H9 (cell line): ENCODE results near the gene CD300A. TPM values are rescaled to one million over a fixed set of nuclear protein-coding genes. Genes with fewer than 3 reads are reported as not detected.

Experiments used
- DNase-seq: peaks from one replicate; pipeline ENCODE4 v3.0.0-alpha.2; 2017
- H2AFZ ChIP-seq: one replicate; pipeline ENCODE4 v1.6.1; 2013; ENCODE audit warnings: mild to moderate bottlenecking, low read length, control low read depth, moderate library complexity
- H2AK5ac ChIP-seq: 2 replicates; pipeline ENCODE4 v1.6.1; 2013; ENCODE audit warnings: low read length, control low read depth, mixed read lengths; ENCODE audit not compliant: insufficient read length
- H2BK120ac ChIP-seq: one replicate; pipeline ENCODE4 v1.6.1; 2013; ENCODE audit warnings: low read depth, mild to moderate bottlenecking, low read length, control low read depth, inconsistent platforms; ENCODE audit not compliant: poor library complexity, severe bottlenecking
- H2BK12ac ChIP-seq: 2 replicates; pipeline ENCODE4 v1.6.1; 2013; ENCODE audit warnings: low read length, control low read depth, mixed read lengths, low read depth; ENCODE audit not compliant: insufficient read length
- H2BK15ac ChIP-seq: 2 replicates; pipeline ENCODE4 v1.6.1; 2013; ENCODE audit warnings: low read depth, low read length, control low read depth
- H2BK20ac ChIP-seq: one replicate; pipeline ENCODE4 v1.6.1; 2013; ENCODE audit warnings: low read depth, mild to moderate bottlenecking, low read length, control low read depth, inconsistent platforms; ENCODE audit not compliant: poor library complexity, severe bottlenecking
- H2BK5ac ChIP-seq: 2 replicates; pipeline ENCODE4 v1.6.1; 2013; ENCODE audit warnings: low read length, control low read depth, mixed read lengths; ENCODE audit not compliant: insufficient read length
- H3K14ac ChIP-seq: 2 replicates; pipeline ENCODE4 v1.6.1; 2013; ENCODE audit warnings: low read length, control low read depth; ENCODE audit not compliant: insufficient read depth
- H3K18ac ChIP-seq: 2 replicates; pipeline ENCODE4 v1.6.1; 2013; ENCODE audit warnings: low read depth, mild to moderate bottlenecking, mixed read lengths, low read length, control low read depth; ENCODE audit not compliant: insufficient read length
- H3K23ac ChIP-seq: 2 replicates; pipeline ENCODE4 v1.6.1; 2013; ENCODE audit warnings: low read length, control low read depth, mixed read lengths, low read depth; ENCODE audit not compliant: insufficient read length
- H3K23me2 ChIP-seq: 2 replicates; pipeline ENCODE4 v1.6.1; 2013; ENCODE audit warnings: low read depth, mild to moderate bottlenecking, mixed read lengths, low read length, control low read depth; ENCODE audit not compliant: insufficient read length, poor library complexity, severe bottlenecking
- H3K27ac ChIP-seq: 2 replicates; pipeline ENCODE4 v1.5.1; 2013; ENCODE audit warnings: low read length, control low read depth, mixed read lengths, low read depth; ENCODE audit not compliant: insufficient read length
- H3K27me3 ChIP-seq: 2 replicates; pipeline ENCODE4 v1.6.1; 2013; ENCODE audit warnings: low read length, control low read depth, inconsistent platforms; ENCODE audit not compliant: insufficient read depth
- H3K4ac ChIP-seq: 2 replicates; pipeline ENCODE4 v1.6.1; 2013; ENCODE audit warnings: low read depth, mild to moderate bottlenecking, control low read depth, inconsistent platforms, low read length, moderate library complexity
- H3K4me1 ChIP-seq: 2 replicates; pipeline ENCODE4 v1.6.1; 2013; ENCODE audit warnings: low read length, control low read depth, inconsistent platforms; ENCODE audit not compliant: insufficient read depth
- H3K4me2 ChIP-seq: 2 replicates; pipeline ENCODE4 v1.6.1; 2013; ENCODE audit warnings: low read length, control low read depth, mixed read lengths; ENCODE audit not compliant: insufficient read length, insufficient read depth
- H3K56ac ChIP-seq: 2 replicates; pipeline ENCODE4 v1.6.1; 2013; ENCODE audit warnings: low read depth, mild to moderate bottlenecking, mixed read lengths, low read length, control low read depth; ENCODE audit not compliant: insufficient read length
- H3K79me1 ChIP-seq: 2 replicates; pipeline ENCODE4 v1.6.1; 2013; ENCODE audit warnings: low read depth, mild to moderate bottlenecking, moderate library complexity, low read length, control low read depth, inconsistent platforms; ENCODE audit not compliant: insufficient read depth, poor library complexity, severe bottlenecking
- H3K79me2 ChIP-seq: 2 replicates; pipeline ENCODE4 v1.6.1; 2013; ENCODE audit warnings: low read length, control low read depth, inconsistent platforms; ENCODE audit not compliant: insufficient read depth
- H3K9ac ChIP-seq: 2 replicates; pipeline ENCODE4 v1.6.1; 2013; ENCODE audit warnings: low read length, control low read depth, mixed read lengths; ENCODE audit not compliant: insufficient read length; ENCODE audit errors: extremely low read depth
- H3K9me3 ChIP-seq: one replicate; pipeline ENCODE4 v1.6.1; 2013; ENCODE audit warnings: low read depth, low read length, inconsistent platforms; ENCODE audit not compliant: control insufficient read depth
- H3T11ph ChIP-seq: one replicate; pipeline ENCODE4 v1.6.1; 2013; ENCODE audit warnings: mild to moderate bottlenecking, low read length, control low read depth, inconsistent platforms
- H4K20me1 ChIP-seq: one replicate; pipeline ENCODE4 v1.6.1; 2013; ENCODE audit not compliant: control insufficient read depth, insufficient read length, insufficient read depth
- H4K5ac ChIP-seq: 2 replicates; pipeline ENCODE4 v1.6.1; 2013; ENCODE audit warnings: low read depth, mild to moderate bottlenecking, mixed read lengths, low read length, control low read depth; ENCODE audit not compliant: insufficient read length
- H4K8ac ChIP-seq: replicated peaks from 2 replicates; pipeline ENCODE4 v1.6.1; 2013; ENCODE audit warnings: low read length, control low read depth, mixed read lengths, low read depth; ENCODE audit not compliant: insufficient read length
- H4K91ac ChIP-seq: 2 replicates; pipeline ENCODE4 v1.6.1; 2013; ENCODE audit warnings: low read depth, mild to moderate bottlenecking, moderate library complexity, mixed read lengths, low read length, control low read depth; ENCODE audit not compliant: insufficient read length
- H3K27ac Mint-ChIP-seq, 3 experiments: 2 replicates in 2 of 3; 3 replicates in 1 of 3; pipeline ENCODE4 v1.8.0; 2020 to 2021; ENCODE audit warnings: mixed read lengths in 3 of 3, mild to moderate bottlenecking in 1 of 3, moderate library complexity in 1 of 3
- H3K27me3 Mint-ChIP-seq: 2 replicates; pipeline ENCODE4 v1.8.0; 2021; ENCODE audit warnings: low read depth, mild to moderate bottlenecking, moderate library complexity, mixed read lengths
- H3K36me3 Mint-ChIP-seq, 3 experiments: 2 replicates in 2 of 3; 3 replicates in 1 of 3; pipeline ENCODE4 v1.8.0; 2020 to 2021; ENCODE audit warnings: low read depth in 3 of 3, mixed read lengths in 3 of 3; ENCODE audit not compliant: insufficient read depth in 1 of 3
- H3K4me1 Mint-ChIP-seq, 2 experiments: 2 replicates each; pipeline ENCODE4 v1.8.0; 2020; ENCODE audit warnings: mixed read lengths in 2 of 2
- H3K4me3 Mint-ChIP-seq, 2 experiments: 2 replicates in 1 of 2; 3 replicates in 1 of 2; pipeline ENCODE4 v1.8.0; 2020 to 2021; ENCODE audit warnings: mild to moderate bottlenecking in 2 of 2, mixed read lengths in 2 of 2, moderate library complexity in 1 of 2
- H3K9me3 Mint-ChIP-seq, 2 experiments: 2 replicates in 1 of 2; 3 replicates in 1 of 2; pipeline ENCODE4 v1.8.0; 2020; ENCODE audit warnings: mild to moderate bottlenecking in 2 of 2, mixed read lengths in 2 of 2, moderate library complexity in 1 of 2
- CTCF ChIP-seq: fragments of 200-600 bp; sonication (generic); conservative IDR thresholded peaks from 3 replicates; pipeline ENCODE4 v1.8.0; 2021; ENCODE audit warnings: antibody characterized with exemption, mild to moderate bottlenecking
- WGBS: extraction: QIAGEN DNeasy Blood & Tissue Kit; methylation state at CpG from one replicate; pipeline ENCODE4 v1.1.7; 2013; ENCODE audit warnings: missing lambda C conversion rate, low lambda C conversion rate, mixed read lengths; ENCODE audit not compliant: insufficient read length; ENCODE audit errors: extremely low coverage; 5-methylcytosine and 5-hydroxymethylcytosine counted together
- total RNA-seq: library from RNA; stranded (reverse); gene quantifications from 2 replicates; pipeline ENCODE4 v1.2.1, GENCODE V29; 2021

The CD300A gene
- total RNA-seq, 1 experiment from 2014 or later: not detected

- Histone ChIP-seq H2BK15ac (no peak overlapping the region), H2BK120ac (no peak overlapping the region), H2BK20ac (no peak overlapping the region), H3K27me3 (0 out of 2 replicates have a peak, but pooled peaks cover 1% of the 10 kb centered on the region), H4K8ac (no peak overlapping the region), H2AK5ac (no peak overlapping the region), H3K14ac (no peak overlapping the region), H3K9me3 (peaks cover 8% of the 10 kb centered on the region), H2BK12ac (no peak overlapping the region), H2BK5ac (no peak overlapping the region), H3K79me1 (no peaks in the 10 kb centered on the region), H3K23me2 (no peaks in the 10 kb centered on the region), H3K4ac (no peak overlapping the region), H3K79me2 (no peaks in the 10 kb centered on the region), H3T11ph (no peak overlapping the region), H3K4me2 (no peak overlapping the region), H3K4me1 (no peaks in the 10 kb centered on the region), H3K56ac (no peak overlapping the region), H3K27ac (no peak overlapping the region), H4K91ac (no peak overlapping the region), H3K18ac (no peak overlapping the region), H4K20me1 (no peaks in the 10 kb centered on the region), H4K5ac (no peak overlapping the region), H2AFZ (no peak overlapping the region), H3K9ac (no peak overlapping the region), H3K23ac (no peak overlapping the region)
- H3K27ac Mint-ChIP-seq: peak overlapping the region in 2 of 3 experiments; percentile 52 to 94; a peak in 3 of 7 replicates
- peaks cover 26 to 36% of the 10 kb centered on the region in 2 experiments for H3K9me3 Mint-ChIP-seq
- H3K27me3 Mint-ChIP-seq: peaks cover 66% of the 10 kb centered on the region
- peaks cover 11 to 12% (median 12%) of the 10 kb centered on the region in 3 experiments for H3K36me3 Mint-ChIP-seq
- WGBS: no CpG with 5 or more reads among the region's 10 CpGs
- H3K4me3 Mint-ChIP-seq: peak overlapping the region in 1 of 2 experiments; percentile 13; a peak in 2 of 5 replicates
- DNase-seq: no peak
- no peaks in the 10 kb centered on the region for H3K4me1 Mint-ChIP-seq
- no peak for TF ChIP-seq CTCF
Measured at GRCh38 chr17:74514632-74515334, 48.3 kb downstream of the CD300A start.
